ENCODE measurements around the gene MICAL2.
A peak's percentile ranks its signal among the peaks of the same experiment; 100 is the strongest.

The MICAL2 gene

DNA sequence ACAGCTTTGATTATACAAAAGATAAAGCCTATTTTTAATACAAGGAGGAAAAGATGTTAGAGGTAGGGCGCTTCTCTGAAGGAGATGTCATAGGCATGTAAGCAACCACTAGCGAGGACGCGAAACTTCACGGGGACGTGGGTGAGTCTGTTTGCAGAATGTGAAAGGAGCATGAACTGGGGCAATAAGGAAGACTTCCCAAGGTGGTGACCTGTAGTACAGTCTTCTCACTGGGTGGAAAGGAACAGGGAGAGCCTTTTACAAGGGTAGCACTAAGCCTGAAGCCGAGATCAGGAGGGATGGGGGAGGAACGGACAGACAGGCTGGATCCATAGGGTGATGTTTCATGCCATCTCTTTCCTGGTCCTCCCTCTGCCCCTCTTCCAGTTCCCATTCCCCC, 10.0 kb upstream of the MICAL2 start:
- H3K4me3 Mint-ChIP-seq: no peak overlapping the region
- no peaks in the 10 kb centered on the region for H3K36me3 Mint-ChIP-seq (ENCODE audit: low read depth)
- peaks cover 52% of the 10 kb centered on the region for H3K4me1 Mint-ChIP-seq (ENCODE audit: low read depth)
- intact Hi-C loops (cut with micrococcal nuclease): no loop called here
- no peaks in the 10 kb centered on the region for H3K9me3 Mint-ChIP-seq
- peak overlapping the region; percentile 25 for H3K27ac Mint-ChIP-seq
- peaks cover 7% of the 10 kb centered on the region for H3K27me3 Mint-ChIP-seq

DNA sequence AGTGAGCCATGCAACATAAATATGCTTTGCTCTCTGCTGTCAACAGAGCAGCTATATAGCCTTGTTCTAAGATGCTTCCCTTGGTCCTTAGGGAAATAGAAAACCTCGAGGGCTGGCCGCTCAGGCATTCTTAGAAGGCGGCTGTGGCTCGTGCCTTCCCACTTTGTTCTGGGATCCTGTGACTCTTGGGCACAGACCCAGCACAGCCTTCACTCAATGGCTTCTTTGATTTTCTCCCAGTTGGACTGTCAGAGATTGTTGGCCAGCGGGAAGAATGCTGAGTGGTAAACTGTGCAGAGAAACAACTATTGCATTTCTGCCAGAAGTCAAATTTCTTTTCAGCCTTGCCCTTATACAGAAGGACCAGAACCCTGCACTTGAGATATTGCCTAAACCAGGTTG, 9.5 kb upstream of the MICAL2 start:
- no peak overlapping the region for H3K27ac Mint-ChIP-seq
- peaks cover 53% of the 10 kb centered on the region for H3K4me1 Mint-ChIP-seq (ENCODE audit: low read depth)
- peaks cover 7% of the 10 kb centered on the region for H3K27me3 Mint-ChIP-seq
- no peaks in the 10 kb centered on the region for H3K36me3 Mint-ChIP-seq (ENCODE audit: low read depth)
- H3K4me3 Mint-ChIP-seq: no peak overlapping the region
- intact Hi-C loops (cut with micrococcal nuclease): no loop called here
- no peaks in the 10 kb centered on the region for H3K9me3 Mint-ChIP-seq

DNA sequence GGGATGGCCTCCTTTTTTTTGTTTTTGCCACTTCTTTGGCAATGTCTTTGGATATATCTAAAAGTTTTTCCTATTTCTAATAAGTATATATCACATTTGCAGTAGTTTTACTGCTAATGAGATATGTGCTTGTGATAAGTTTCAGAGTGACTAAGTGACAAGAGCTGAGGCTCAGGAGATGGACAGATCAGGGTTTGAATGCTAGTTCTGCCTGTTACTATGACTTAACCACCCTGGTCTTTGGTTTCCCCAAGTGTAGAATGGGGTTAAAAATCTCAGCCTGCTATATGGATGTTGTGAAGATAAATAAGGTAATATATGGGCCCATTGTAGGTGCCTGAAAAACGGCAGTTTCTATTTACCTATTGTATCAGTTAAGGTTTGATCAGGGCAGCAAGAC, 9.1 kb upstream of the MICAL2 start:
- Mint-ChIP-seq H3K36me3 (ENCODE audit: low read depth) (no peaks in the 10 kb centered on the region), H3K4me3 (no peak overlapping the region), H3K27ac (no peak overlapping the region), H3K9me3 (no peaks in the 10 kb centered on the region), H3K4me1 (ENCODE audit: low read depth) (peaks cover 53% of the 10 kb centered on the region), H3K27me3 (peaks cover 7% of the 10 kb centered on the region)
- intact Hi-C loops (cut with micrococcal nuclease): no loop called here

DNA sequence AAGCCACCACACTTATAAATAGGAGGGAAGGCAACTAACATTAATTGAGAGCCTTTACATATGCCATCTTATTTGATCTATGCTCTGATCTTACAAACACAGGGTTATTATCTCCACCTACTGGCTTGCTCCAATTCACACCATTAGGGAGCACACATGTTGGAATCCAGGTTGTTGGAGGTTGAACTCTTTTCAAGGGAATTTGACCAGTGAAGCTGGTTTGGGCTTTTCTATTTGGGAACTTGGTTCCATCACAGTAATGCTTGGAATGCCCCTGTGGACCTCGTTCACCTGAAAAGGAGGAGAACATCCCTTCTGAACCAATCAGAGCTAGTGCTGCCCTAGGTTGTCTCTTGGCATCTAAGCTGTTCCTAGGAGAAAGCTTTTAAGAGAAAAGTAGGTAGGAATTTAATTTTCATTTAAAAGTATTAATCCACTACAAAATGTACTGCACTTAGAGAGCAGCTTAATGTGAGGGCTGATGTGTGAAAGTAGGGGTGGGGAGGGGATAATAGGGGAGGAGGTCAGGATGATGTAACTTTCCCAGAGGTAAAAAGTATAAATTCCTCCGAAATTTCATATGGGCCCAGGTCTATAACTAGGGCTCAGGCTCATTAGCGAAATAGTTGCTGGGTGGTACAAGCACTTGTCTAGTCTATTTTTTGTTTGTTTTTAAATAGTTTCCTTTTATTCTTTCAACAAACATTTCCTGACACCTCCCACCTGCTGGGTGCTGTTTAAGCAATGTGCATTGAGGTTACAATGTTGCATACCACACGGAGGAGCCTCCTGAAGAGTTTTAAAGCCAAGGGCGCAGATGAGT, 7.6 kb upstream of the MICAL2 start:
- intact Hi-C loops (cut with micrococcal nuclease): no loop called here

DNA sequence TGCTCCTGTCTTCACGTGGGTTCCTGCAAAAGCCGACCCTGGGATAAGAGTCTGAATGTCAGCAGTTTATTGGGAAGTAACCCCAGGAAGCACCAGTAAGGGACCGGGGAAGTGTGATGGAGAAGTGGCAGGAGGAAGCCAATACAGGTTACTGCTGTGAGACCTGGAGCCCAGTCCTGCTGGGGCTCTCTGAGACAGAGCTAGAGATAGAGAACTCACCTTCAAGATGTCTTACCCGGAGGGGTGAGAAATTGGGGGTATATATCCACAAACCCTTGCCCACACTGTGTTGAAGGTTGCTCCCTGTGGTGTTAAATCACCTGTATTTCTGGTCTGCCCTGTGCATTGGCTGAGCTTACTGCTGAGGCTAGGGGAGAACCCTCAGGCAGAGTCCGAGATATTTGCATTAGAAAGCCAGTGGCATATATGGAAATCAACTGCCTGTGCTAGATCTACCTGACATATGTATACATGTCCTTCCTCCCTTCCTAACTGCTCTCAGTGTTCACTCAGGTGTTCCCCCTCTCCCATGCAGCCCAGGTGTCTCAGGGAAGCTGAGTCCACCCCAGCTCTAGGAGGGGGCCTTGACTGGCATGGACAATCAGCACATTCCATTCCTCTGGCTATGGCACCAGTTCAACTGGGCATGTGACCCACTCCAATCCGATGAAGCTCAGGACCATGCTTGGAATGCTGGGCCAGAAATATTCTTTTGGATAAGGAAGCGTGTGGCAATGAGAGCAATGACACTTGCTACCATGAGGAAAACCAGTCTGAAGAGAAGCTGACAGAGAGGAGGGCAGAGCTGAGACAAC, 6.8 kb upstream of the MICAL2 start:
- Mint-ChIP-seq H3K4me1 (ENCODE audit: low read depth) (peaks cover 61% of the 10 kb centered on the region), H3K27ac (no peak overlapping the region), H3K4me3 (no peak overlapping the region), H3K36me3 (ENCODE audit: low read depth) (no peaks in the 10 kb centered on the region), H3K9me3 (no peaks in the 10 kb centered on the region), H3K27me3 (peaks cover 7% of the 10 kb centered on the region)
- intact Hi-C loops (cut with micrococcal nuclease): no loop called here

More for the DNA sequence above, 7.6 kb upstream of the MICAL2 start:
- no peak overlapping the region for H3K4me3 Mint-ChIP-seq
- H3K36me3 Mint-ChIP-seq (ENCODE audit: low read depth): no peaks in the 10 kb centered on the region
- H3K9me3 Mint-ChIP-seq: no peaks in the 10 kb centered on the region
- H3K27ac Mint-ChIP-seq: no peak overlapping the region
- peaks cover 59% of the 10 kb centered on the region for H3K4me1 Mint-ChIP-seq (ENCODE audit: low read depth)
- H3K27me3 Mint-ChIP-seq: peaks cover 7% of the 10 kb centered on the region

DNA sequence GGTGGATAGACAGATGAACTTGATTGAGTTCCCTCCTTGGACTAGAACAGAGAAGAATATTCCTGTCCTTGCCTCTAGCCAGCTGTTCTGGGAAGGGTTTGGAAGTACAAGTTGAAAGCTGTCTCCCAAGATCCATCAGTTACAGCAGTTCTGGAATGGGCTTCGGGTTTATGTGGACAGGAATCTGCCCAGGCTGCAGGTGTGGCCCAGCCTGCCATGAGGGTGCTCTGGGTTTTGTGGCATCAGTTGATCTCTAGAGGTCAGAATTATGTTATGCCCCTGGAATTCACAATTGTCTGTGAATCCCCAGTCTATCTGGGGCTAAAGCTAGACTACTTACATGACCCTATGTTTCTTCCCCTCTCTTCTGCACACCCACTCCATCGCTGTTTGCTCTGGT, 4.9 kb upstream of the MICAL2 start:
- intact Hi-C loops (cut with micrococcal nuclease): no loop called here
- Mint-ChIP-seq H3K27ac (no peak overlapping the region), H3K4me3 (no peak overlapping the region), H3K27me3 (peaks cover 7% of the 10 kb centered on the region), H3K9me3 (no peaks in the 10 kb centered on the region), H3K4me1 (ENCODE audit: low read depth) (peaks cover 57% of the 10 kb centered on the region), H3K36me3 (ENCODE audit: low read depth) (no peaks in the 10 kb centered on the region)

DNA sequence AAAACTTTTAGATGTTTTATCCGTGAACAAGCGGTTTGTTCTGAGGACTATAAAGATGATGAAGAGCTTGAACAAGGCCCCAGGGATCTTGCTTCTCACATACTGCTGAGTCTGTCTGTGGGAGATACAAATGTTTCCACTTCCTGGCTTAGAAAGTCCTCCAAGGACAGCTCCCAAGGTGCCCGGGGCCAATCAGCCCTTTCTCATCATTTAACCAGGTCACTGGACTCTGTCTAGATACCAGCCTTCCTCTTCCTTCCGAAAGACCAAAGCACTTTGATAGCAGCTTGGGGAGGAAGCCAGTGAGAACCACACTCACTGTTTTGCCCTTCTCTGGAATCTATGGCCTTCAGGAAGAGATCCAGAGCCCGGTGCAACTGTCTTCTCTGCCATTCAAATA, 4.3 kb upstream of the MICAL2 start:
- peaks cover 7% of the 10 kb centered on the region for H3K27me3 Mint-ChIP-seq
- H3K4me1 Mint-ChIP-seq (ENCODE audit: low read depth): peaks cover 54% of the 10 kb centered on the region
- H3K36me3 Mint-ChIP-seq (ENCODE audit: low read depth): peaks cover 5% of the 10 kb centered on the region
- H3K27ac Mint-ChIP-seq: no peak overlapping the region
- H3K9me3 Mint-ChIP-seq: no peaks in the 10 kb centered on the region
- intact Hi-C loops (cut with micrococcal nuclease): no loop called here
- no peak overlapping the region for H3K4me3 Mint-ChIP-seq

DNA sequence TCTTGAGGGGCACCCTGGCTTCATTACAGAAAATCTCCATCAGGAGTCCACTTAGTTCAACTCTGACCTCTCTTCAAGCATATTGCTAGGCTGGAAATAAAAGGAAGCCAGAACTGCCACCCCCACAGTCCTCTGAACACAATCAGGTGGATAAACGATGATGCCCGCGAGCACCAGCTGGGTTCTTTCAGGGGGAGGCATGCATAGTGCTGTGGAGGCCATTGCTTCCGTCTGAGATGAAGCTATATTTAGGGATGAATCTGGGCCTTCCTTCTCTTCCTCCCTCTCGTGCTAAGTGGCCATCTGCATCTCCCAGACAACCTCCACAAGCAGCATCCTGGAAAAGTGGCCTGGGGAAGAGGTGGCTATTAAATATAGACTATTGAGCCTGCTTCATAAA, 3.9 kb upstream of the MICAL2 start:
- Mint-ChIP-seq H3K36me3 (ENCODE audit: low read depth) (peaks cover 6% of the 10 kb centered on the region), H3K4me3 (no peak overlapping the region), H3K4me1 (ENCODE audit: low read depth) (peaks cover 58% of the 10 kb centered on the region), H3K9me3 (no peaks in the 10 kb centered on the region), H3K27me3 (peaks cover 5% of the 10 kb centered on the region), H3K27ac (no peak overlapping the region)
- intact Hi-C loops (cut with micrococcal nuclease): no loop called here

DNA sequence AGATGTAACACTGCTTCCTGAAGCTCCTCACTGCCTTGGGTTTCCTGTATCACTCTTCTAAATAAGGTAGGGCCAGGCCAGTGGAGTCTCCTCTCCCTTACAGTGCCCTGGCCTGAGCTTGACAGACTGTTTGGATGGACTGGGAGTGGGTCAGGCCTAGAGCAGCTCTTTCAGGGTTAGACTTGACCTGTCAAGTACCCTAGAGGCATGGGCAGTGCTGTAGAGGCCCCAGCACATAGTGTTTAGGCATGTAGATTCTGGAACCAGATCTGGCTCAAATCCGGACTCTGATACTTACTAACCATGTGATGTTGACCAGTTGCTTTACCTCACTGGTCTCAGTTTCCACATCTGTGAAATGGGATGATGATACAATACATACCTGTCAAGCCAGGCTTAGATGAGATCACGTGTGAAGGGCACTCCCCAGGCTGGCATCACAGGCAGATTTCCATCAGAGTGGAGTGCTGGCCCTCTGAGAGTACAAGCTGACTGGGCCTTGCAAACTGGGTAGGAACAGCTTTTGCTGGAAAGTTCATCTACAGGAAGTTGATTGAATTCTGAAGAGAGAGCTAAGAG, 1.4 kb upstream of the MICAL2 start:
- Mint-ChIP-seq H3K36me3 (ENCODE audit: low read depth) (peaks cover 6% of the 10 kb centered on the region), H3K4me3 (no peak overlapping the region), H3K4me1 (ENCODE audit: low read depth) (peaks cover 69% of the 10 kb centered on the region), H3K27ac (no peak overlapping the region), H3K9me3 (no peaks in the 10 kb centered on the region), H3K27me3 (peaks cover 3% of the 10 kb centered on the region)
- intact Hi-C loops (cut with micrococcal nuclease): no loop called here

DNA sequence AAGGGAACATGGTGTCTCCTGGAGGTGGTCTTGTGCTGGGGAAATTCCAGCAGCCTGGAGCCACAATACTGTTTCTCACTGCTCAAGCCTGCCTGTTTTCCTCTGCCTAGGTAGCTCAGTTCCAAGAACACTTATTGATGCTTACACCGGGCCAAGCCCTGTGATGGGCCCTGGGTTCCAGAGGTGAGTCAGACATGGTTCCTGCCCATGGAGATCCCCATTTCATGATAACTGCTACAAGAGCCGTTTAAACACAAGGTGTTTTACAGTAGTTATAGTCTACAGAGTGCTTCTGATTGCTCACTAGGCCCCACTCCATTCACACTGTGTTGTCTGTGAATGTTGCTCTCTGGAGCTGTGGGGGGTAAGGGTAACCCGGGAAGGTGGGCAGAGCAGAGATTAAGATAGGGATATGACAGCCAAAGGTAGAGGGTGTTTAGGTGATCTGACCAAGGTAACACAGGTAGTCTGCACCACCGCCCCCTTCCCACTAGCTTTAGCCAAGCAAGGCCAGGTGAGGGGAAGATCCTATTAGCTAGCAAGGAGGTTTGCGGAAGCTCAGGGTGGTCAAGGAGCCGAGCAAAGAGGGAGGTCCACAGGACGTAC, 696 bp upstream of the MICAL2 start:
- intact Hi-C loops (cut with micrococcal nuclease): loop anchor here (10.0 kb wide), 1 partner anchor 125 kb away; no protein-coding TSS in a partner anchor

DNA sequence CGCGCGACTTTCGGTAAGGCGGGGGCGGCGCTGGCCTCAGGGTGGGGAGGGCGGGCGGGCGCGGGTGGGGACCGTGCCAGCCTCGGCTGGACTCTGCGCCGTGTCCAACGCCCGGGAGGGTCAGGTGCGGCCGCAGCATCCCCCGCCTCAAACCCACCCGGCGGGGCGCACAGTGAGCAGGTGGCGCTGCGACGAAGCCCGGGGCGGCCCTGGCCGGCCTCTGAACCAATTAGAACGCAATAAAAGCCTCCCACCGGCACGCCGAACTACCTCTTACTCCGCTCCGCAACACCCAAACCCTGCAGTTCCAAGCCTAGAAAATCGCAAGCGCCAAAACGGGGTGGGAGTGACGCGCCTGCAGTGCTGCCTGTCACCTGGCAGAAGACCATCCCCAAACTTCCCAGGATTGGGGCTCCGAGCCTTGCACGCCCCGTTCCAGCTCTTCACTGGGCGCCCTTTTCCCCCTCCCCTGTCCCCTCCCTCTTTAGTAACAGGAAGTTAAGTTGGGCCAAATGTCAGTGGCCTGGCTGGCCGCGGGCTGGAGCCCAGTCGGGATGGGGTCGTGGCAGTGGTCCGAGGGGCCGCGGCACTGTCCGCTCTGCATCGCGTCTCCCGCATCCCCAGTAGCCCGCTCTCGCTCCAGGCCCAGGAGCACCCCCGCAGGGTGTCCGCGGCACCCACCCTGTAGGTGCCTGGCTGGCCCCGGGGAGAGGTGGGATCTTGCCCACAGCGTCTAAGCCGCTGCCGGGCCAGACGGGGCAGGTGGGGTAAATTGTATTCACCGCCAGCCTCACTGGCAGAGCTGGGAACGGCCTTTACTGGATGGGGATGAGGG, 541 bp downstream of the MICAL2 start:
- Mint-ChIP-seq H3K4me1 (ENCODE audit: low read depth) (peaks cover 55% of the 10 kb centered on the region), H3K4me3 (peak overlapping the region; percentile 89)
- intact Hi-C loops (cut with micrococcal nuclease): loop anchor here (10.0 kb wide), 1 partner anchor 124 kb away; no protein-coding TSS in a partner anchor

More for the DNA sequence above, 696 bp upstream of the MICAL2 start:
- Mint-ChIP-seq H3K4me3 (peak overlapping the region; percentile 74), H3K27ac (peak overlapping the region; percentile 60), H3K36me3 (ENCODE audit: low read depth) (peaks cover 6% of the 10 kb centered on the region), H3K27me3 (peaks cover 1% of the 10 kb centered on the region), H3K9me3 (no peaks in the 10 kb centered on the region), H3K4me1 (ENCODE audit: low read depth) (peaks cover 64% of the 10 kb centered on the region)

DNA sequence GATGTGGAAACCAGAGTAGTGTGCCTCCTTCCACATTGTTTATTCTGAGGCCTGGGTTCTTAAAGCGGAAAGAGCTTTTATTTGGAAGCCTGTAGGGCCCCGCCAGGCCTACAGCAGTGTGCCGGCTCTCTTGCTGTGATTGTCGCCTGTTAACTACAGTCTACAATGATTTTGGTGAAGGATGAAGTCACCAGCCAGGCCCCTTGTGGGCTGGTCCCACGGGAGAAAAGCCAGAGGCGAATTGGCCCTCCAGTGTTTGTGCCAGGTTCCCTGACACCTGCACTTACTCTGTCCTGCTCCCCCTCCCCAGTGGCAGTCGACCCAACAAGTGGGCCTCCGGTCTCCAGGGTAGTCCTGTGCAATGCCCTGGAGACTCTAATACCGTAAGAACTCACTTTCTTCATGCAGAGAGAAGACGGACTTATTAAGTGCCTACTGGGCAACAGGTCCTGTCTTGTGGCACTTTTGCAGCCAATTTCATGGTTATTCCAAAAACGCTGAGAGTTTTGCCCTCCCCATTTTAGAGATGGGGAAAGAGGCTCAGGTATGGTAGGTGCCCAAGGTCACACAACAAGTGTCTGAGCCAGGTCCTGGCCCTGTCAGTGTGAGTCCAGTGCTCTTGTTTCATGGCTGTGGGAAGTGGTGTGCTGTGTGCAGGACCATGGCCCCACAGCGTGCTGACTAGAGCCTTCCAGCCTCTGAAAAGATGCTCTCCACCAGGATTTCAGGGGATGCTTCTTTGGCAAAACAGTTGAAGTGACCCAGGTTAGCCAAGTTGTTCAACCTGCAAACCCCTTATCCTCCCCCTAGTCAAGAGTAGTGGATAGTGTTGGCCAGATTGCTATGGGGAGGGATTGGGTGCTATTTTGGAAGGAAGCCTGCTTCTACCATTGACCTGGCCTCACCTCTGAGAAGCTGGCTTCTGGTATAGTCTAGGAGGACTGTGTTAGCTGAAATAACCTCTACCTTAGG, 1.4 kb downstream of the MICAL2 start:
- H3K4me1 Mint-ChIP-seq (ENCODE audit: low read depth): peaks cover 62% of the 10 kb centered on the region
- peak overlapping the region; percentile 89 for H3K4me3 Mint-ChIP-seq
- H3K36me3 Mint-ChIP-seq (ENCODE audit: low read depth): peaks cover 16% of the 10 kb centered on the region
- peak overlapping the region; percentile 80 for H3K27ac Mint-ChIP-seq
- intact Hi-C loops (cut with micrococcal nuclease): loop anchor here (10.0 kb wide), 1 partner anchor 123 kb away; no protein-coding TSS in a partner anchor
- no peaks in the 10 kb centered on the region for H3K27me3 Mint-ChIP-seq
- H3K9me3 Mint-ChIP-seq: no peaks in the 10 kb centered on the region

More for the DNA sequence above, 541 bp downstream of the MICAL2 start:
- peaks cover 7% of the 10 kb centered on the region for H3K36me3 Mint-ChIP-seq (ENCODE audit: low read depth)
- peak overlapping the region; percentile 80 for H3K27ac Mint-ChIP-seq
- H3K9me3 Mint-ChIP-seq: no peaks in the 10 kb centered on the region
- H3K27me3 Mint-ChIP-seq: no peaks in the 10 kb centered on the region
